Activated CD4-positive, alpha-beta T cell treated with anti-CD3 and anti-CD28 coated beads for 48 hours (primary cell): ENCODE results near the gene HERPUD1.
A peak's percentile ranks its signal among the peaks of the same experiment; 100 is the strongest.
"Not testable (repeated sequence)": the region's sequence is repeated elsewhere in the genome, so short reads cannot be mapped to it uniquely, and the experiment has no call there.

Source experiments
- DNase-seq: peaks from one replicate; pipeline ENCODE4 v3.0.0-alpha.2; 2020

Gene HERPUD1

DNA sequence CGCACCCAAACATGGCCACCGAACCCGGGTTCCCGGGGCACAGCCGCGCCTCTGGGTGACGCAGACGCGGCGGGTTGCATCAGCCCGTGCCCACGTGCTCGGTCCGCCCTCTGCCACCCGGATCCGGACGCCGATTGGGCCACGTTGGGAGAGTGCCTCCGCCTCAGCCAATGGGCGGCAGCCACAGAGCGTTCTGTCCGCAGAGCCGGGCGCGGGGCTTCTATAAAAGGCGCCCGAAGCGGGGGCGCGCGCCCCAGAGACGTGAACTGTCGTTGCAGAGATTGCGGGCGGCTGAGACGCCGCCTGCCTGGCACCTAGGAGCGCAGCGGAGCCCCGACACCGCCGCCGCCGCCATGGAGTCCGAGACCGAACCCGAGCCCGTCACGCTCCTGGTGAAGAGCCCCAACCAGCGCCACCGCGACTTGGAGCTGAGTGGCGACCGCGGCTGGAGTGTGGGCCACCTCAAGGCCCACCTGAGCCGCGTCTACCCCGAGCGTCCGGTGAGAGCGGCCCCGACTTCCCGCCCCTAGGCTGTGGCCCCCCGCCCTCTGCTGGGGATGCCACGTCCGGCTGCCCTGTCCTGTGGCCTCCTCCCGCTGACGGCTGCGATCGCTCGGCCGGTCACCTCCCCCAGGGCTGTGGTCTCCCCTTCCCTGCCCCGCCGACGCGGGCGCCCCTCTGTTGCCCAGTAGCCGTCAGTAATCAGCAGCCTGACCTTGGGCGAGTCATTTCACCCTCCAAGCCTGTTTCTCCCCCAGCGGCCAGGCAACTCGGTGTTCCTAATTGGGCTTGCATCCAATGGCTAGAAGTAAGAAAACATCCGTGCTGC is at the start of gene HERPUD1:
Gene HERPUD1, plus strand, starts transcription at position 251 of the 829 bp plus-strand sequence. Its CDS starts 103 bp downstream, at position 354.
- DNase-seq, result peak; percentile 100

DNA sequence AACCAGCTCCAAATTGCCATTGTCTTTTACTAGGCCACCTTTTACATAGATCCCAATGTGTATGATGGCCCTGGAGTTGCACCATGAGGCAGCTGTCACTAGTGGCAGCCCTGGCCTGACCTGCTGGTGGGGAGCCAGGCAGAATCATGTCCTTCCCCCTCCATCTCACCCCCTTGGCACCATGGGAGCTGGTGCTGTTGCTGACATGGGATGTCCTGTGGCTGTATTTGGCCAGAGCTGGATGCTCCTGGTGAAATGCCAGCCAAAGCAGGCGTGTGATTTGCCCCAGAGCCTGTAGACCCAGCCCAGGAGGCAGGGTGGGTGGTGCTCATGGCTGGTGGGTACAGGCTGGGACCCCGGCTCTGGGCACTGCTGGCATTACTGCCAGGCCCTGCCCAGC is 48.4 kb upstream of the HERPUD1 start:
- DNase-seq, result no peak

GRCh38 chr16:56884026-56884582 is 47.8 kb upstream of the HERPUD1 start:
- no peak for DNase-seq

GRCh38 chr16:56884929-56885328 is 47.0 kb upstream of the HERPUD1 start:
- DNase-seq, result not testable (repeated sequence)

DNA sequence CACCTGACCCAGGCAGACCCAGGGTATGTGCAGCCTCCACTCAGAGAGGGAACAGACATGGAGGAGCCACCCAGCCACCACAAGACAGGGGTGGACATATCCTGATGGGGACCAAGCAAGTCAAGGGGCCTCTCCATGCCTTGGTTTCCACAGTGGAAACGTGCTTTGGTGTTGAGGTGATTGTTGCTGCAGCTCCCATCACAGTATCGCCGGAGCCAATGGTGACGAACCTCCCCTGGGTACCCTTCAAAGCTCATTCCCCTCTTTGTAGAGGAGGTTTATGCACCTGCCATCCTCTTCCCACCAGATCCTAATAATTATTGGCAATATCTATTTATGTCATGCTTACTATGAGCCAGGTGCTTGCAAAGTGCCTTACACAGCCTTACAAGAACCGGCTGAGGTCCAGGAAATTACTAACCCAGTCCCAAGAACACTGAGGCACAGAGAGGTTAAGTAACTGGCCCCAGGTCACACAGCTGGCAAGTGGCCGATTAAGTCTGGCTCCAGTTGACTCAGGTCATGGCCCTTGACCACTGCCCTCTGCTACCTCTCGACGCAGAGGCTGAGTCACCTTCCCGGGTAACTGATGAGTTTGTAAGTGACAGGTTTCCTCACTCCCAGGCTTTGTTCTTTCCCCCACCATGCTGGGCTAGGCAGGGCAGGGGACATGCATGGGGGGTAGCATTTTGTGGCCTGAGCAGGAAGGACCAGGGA is 46.3 kb upstream of the HERPUD1 start:
- DNase-seq, result no peak

- no peak for DNase-seq
Observed at GRCh38 chr16:56886296-56886695, 45.6 kb upstream of the HERPUD1 start.

DNA sequence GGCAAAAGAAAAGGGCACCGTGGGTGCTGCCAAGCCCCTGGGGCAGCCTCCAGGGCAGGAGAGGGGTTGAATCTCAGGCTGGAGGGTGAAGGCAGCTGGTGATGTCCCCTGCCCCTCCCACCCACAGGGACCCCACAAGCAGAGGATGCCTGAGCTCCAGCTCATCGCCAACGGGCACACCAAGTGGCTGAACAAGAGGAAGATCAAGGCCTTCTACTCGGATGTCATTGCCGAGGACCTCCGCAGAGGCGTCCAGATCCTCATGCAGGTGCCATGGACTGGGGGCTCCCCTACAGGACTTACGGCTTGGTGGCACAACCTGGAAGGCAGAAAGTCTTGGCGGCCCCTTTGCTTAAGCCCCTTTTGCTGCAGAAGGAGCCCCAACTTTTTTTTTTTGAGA is 45.1 kb upstream of the HERPUD1 start:
- no peak for DNase-seq

DNA sequence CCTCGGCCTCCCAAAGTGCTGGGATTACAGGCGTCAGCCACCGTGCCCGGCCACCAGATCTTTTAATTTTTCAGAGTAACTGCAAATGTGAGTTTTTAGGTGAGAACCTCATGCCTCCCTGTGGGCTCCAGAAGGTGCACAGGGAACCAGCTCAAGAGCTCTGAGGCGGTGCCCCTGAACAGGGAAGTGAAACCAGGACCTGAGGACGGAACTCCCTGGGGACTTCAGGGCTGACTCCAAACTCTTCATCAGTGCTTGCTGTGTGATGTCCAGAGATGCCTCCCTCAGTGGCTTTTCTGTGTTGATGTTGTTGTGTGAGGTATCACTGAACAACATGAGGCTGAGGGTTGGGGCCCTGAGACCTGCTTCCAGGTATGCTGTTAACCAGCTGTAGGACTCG is 43.1 kb upstream of the HERPUD1 start:
- no peak for DNase-seq

DNA sequence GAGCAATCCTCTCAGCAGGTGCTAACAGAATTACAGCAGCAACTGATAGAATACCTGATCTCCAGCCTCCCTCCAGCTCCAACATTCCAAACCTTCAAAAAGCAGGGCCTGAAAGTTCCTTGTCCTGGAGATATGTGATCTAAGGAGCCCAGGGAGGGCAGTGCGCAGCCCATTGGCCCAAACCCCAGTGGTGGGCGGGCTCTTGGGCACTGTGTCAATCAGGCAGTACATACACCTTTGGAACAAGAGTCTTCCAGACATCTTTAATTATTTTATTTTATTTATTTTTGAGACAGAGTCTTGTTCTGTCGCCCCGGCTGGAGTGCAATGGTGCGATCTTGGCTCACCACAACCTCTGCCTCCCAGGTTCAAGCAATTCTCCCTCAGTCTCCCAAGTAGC is 42.7 kb upstream of the HERPUD1 start:
- no peak for DNase-seq

DNA sequence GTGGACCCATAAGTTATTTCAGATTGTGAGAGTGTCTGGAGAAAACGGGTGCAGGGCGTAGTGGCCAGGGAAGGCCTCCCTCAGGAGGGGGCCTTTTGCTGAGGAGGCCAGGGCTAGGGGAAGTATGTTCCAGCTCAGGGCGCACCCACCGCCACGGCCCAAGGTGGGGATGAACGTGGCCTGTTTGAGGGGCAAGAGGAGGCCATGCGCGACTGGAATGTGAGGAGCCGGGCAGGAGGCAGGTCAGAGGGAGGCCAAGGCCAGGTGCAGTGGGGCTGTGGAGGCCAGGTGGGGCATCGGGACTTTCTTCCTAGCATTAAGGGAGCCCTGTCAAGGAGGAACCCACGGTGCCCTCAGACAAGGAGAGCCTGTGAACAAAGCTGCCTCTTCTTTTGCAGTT is 40.3 kb upstream of the HERPUD1 start:
- no peak for DNase-seq

DNA sequence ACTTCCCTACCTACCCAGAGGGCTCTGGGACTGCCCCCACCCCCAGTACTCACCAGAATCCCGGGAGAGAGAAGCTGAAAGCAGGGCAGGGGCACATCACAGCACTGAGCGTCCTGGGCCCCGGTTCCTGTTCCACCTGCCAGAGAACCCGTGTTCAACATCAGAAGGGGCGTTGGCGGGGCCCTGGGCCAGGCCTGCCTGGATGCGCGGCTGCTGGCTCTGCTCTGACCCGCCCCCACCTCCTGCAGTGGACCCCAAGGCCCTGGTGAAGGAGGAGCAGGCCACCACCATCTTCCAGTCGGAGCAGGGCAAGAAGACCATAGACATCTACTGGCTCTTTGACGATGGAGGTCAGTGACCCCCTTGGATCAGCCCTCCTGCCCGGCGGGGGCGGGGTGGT is 39.2 kb upstream of the HERPUD1 start:
- no peak for DNase-seq

DNA sequence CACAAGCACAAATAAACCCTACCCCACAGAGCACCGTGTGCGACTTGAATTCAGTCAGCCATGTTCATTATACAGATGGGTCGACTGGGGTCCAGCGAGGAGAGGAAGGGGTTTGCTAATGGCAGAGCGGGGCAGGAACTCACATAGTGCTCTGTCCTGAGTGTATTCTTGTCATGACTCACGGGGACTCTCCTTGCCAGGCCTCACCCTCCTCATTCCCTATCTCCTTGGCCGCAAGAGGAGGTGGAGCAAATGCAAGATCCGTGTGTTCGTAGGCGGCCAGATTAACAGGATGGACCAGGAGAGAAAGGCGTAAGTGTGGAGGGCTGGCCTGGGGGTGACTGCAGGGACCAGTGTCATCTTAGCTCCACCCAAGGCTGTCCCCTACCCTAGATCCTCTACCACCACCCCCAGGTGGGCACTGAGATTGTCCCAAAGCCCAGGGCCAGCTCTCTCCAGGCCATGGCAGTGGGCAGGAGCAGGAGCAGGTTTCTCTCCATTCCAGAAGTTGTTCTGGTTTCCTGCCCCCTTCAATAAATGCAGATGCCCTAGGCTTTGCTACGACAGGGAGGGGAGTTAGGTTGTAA is 37.5 kb upstream of the HERPUD1 start:
- DNase-seq, result no peak

GRCh38 chr16:56895813-56896212 is 36.1 kb upstream of the HERPUD1 start:
- no peak for DNase-seq

DNA sequence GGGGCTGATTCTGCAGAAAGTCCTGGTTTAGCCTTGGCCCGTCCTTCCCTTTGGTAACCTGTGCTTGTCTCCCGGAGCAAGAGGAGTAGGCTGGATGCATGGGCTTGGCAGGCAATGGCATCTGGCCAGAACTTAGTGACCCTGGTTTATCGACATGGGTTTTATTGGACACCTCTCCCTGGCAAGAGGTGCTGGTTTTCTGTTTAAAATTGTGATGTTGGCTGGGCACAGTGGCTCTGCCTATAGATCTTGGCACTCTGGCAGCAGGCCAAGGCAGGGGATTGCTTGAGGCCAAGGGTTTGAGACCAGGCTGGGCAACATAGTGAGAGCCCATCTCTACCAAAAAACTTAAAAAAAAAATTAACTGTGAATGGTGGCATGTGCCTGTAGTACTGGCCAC is 35.7 kb upstream of the HERPUD1 start:
- DNase-seq, result no peak

- no peak for DNase-seq
Observed at GRCh38 chr16:56897026-56897799, 34.7 kb upstream of the HERPUD1 start.

DNA sequence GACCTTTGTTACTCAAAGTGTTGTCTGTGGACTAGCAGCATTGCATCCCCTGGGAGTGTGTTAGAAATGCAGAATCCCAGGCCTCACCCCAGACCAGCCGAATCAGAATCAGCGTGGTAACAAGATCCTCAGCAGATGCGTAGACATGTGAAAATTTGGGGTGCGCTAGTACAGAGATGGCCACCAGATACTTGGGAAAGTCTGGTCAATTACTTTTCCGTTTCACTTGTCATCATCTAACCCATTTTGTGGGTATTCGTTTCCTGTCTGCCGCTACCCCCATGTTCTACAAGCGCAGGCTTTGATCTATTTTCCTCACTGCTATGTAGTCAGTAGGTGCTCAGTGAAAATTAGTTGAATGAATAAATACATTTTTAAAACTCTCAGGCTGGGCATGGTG is 33.1 kb upstream of the HERPUD1 start:
- DNase-seq, result no peak

- no peak for DNase-seq
Observed at GRCh38 chr16:56903866-56904265, 28.1 kb upstream of the HERPUD1 start.

GRCh38 chr16:56907401-56907800 is 24.5 kb upstream of the HERPUD1 start:
- DNase-seq, result no peak

DNA sequence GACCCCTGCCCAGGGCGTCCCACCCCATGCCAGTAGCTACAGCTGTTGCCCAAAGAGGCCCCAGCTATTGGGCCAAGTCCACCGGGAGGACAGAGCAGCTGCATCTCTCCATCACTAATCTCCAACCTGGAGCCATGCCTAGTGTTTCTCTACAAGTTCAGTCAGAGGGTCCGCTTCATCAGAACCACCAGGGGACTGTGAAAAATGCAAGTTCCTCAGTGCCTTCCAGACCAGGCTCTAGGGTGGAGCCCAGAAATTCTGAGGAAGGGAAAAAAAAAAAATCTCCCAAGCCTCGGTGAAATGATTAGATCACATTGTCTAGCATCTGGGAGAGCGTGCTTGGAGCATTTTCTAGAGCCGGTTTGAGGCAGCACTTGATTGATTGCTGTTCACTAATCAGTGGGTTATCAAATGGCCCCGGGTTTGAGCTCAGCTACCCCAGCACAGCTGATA is 22.4 kb upstream of the HERPUD1 start:
- DNase-seq, result no peak

- DNase-seq, result no peak
Observed at GRCh38 chr16:56910112-56910511, 21.8 kb upstream of the HERPUD1 start.

DNA sequence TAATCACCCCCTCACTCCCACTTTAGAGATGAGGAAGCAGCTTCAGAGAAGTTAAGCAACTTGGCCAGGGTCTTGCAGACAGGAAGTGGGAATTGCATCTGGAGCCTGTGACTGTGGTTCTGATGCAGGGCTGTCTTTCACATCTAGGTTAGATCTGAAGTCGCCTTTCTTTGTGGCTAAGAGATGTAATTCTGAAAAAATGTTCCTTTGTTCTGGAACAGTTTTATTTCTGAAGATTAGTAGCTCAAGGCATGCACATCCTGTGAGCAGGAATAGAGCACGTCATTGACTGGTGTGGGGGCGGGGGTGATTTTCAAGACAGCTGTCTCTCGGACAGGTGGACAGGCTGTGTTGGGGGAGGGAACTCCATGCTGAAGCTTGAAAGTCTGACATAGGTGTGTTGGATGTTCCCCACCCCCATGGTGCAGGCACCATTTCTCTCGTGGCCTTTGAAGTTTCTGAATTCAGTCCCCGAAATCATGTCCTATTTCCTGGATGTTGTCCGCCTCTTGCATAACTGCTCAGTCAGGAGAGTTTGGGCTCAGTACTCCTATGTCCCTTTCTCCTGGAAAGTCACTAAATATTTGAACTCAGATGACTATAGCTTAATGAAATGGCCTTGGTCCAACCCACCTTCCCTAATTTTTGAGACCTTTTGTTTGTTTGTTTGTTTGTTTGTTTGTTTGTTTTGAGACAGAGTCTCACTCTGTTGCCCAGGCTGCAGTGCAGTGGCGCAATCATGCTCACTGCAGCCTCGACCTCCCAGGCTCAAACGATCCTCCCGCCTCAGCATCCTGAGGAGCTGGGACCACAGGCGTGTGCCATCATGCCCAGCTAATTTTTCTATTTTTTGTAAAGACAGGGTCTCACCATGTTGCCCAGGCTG is 21.0 kb upstream of the HERPUD1 start:
- peak; percentile 43 for DNase-seq
